ENCODE results near the gene CRK.
"Not testable (repeated sequence)": the region's sequence is repeated elsewhere in the genome, so short reads cannot be mapped to it uniquely, and the experiment has no call there.

CRK gene

GRCh38 chr17:1387490-1388227 is 68.4 kb downstream of the CRK start:
- not testable (repeated sequence) for DNase-seq (ENCODE audit: low spot score)

GRCh38 chr17:1386675-1387190 is 69.3 kb downstream of the CRK start:
- not testable (repeated sequence) for DNase-seq (ENCODE audit: low spot score)

GRCh38 chr17:1386265-1386664 is 69.8 kb downstream of the CRK start:
- DNase-seq (ENCODE audit: low spot score), result no peak

- DNase-seq (ENCODE audit: low spot score), result no peak
These were observed 70.2 kb downstream of the CRK start for GRCh38 chr17:1385861-1386260.

GRCh38 chr17:1384905-1385435 is 71.1 kb downstream of the CRK start:
- DNase-seq (ENCODE audit: low spot score), result no peak

GRCh38 chr17:1379930-1380313 is 76.1 kb downstream of the CRK start:
- DNase-seq (ENCODE audit: low spot score), result no peak

GRCh38 chr17:1379208-1379929 is 76.7 kb downstream of the CRK start:
- no peak for DNase-seq (ENCODE audit: low spot score)

GRCh38 chr17:1378476-1378860 is 77.6 kb downstream of the CRK start:
- DNase-seq (ENCODE audit: low spot score), result not testable (repeated sequence)

- no peak for DNase-seq (ENCODE audit: low spot score)
These were observed 78.7 kb downstream of the CRK start for GRCh38 chr17:1377334-1377733.

- DNase-seq (ENCODE audit: low spot score), result no peak
These were observed 80.0 kb downstream of the CRK start for GRCh38 chr17:1376061-1376460.

GRCh38 chr17:1375615-1376014 is 80.4 kb downstream of the CRK start:
- DNase-seq (ENCODE audit: low spot score), result no peak

- no peak for DNase-seq (ENCODE audit: low spot score)
These were observed 81.4 kb downstream of the CRK start for GRCh38 chr17:1374431-1375177.

GRCh38 chr17:1373707-1374237 is 82.3 kb downstream of the CRK start:
- DNase-seq (ENCODE audit: low spot score), result no peak

GRCh38 chr17:1372618-1373017 is 83.4 kb downstream of the CRK start:
- DNase-seq (ENCODE audit: low spot score), result no peak

- no peak for DNase-seq (ENCODE audit: low spot score)
These were observed 84.0 kb downstream of the CRK start for GRCh38 chr17:1371893-1372590.
